Measurements from ENCODE around the gene TENM4. TPM values are rescaled to one million over a fixed set of nuclear protein-coding genes. Genes with fewer than 3 reads are reported as not detected.
A peak's percentile ranks its signal among the peaks of the same experiment; 100 is the strongest.

The TENM4 gene
- polyA plus RNA-seq, 1 donor from 2014 or later, result not detected

DNA sequence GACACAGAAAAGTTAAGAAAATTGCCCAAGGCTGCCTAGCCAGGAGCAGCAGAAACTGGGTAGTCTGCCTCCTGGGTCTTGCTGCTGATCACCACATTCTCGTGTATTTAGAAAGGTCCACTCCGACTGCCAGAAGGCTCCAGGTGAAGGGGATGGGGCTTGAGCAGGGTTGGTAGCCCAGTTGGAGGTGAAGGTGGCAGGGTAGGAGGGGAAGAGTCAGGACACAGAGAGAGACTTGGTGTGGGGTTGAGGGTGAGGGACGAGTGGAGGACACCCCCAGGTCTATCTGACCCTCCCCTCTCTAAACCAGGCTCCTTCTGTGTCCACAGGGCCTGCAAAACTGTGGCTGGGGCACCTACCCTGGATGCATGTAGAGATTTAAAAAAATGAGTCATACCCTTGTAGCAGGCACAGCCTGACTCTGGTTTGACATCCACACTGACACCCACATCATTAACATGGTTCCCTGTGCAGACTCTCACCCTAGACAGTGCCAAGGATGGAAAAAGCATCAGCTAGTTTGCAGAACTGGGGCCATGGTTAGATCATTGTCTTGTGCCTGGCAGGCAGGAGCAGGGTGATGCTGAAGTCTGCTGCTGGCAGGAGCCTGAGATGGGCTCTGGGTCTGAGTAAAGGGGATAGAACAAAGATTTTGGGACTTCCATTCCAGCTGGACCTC is 273.2 kb downstream of the TENM4 start:
- H3K4me3 Mint-ChIP-seq, result no peak overlapping the region
- no peaks in the 10 kb centered on the region for H3K36me3 Mint-ChIP-seq
- H3K4me1 Mint-ChIP-seq, result no peaks in the 10 kb centered on the region
- peaks cover 2% of the 10 kb centered on the region for H3K27me3 Mint-ChIP-seq
- H3K9me3 Mint-ChIP-seq, result no peaks in the 10 kb centered on the region
- H3K27ac Mint-ChIP-seq, result no peak overlapping the region

DNA sequence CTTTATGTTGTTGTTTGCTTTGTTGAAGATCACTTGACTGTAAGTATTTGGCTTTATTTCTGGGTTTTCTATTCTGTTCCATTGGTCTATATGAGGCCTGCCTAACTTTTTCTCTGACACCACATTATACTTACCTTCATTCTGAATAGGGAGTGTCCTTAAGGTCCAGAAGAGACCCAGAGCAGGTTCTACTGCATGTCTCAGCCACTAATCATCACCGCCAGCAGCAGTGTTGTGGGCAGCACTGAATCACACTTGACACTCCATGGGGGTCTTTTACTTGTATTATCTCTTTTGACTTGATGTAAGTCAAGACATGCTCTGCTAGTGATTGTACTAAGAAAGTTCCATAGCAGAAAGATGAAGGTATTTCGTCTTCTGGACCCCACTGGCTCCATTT is 274.9 kb downstream of the TENM4 start:
- no peak overlapping the region for H3K27ac Mint-ChIP-seq
- no peak overlapping the region for H3K4me3 Mint-ChIP-seq
- no peaks in the 10 kb centered on the region for H3K36me3 Mint-ChIP-seq
- no peaks in the 10 kb centered on the region for H3K9me3 Mint-ChIP-seq
- no peaks in the 10 kb centered on the region for H3K4me1 Mint-ChIP-seq
- peaks cover 2% of the 10 kb centered on the region for H3K27me3 Mint-ChIP-seq

DNA sequence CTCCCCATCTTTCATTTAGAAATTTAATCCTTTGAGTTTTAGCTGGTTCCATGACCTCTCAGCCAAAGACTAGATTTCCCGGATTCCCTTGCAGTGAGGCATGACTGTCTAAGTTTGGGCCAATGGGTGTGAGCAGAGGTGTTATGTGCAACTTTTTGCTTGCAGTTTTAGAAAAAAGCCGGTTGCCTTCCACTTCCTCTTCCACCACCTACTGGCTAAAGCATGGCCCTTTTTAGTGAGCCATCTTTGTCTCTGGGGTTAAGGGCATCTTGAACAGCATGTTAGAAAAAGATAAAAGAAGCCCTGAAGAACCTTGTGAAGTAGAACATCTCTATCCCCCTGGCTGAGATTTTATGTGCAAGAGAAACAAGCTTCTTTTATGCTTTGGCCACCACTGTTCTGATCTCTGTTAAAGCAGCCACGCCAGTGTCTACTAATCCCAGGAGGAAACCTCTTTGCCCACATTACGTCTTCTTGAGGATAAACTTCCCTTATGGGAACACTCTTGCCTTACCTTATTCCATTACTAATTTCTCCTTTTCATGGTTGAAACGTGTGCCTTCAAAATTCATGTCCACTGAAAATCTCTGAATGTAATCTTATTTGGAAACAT is 279.9 kb downstream of the TENM4 start:
- Mint-ChIP-seq H3K27ac (no peak overlapping the region), H3K4me1 (no peaks in the 10 kb centered on the region), H3K27me3 (peaks cover 1% of the 10 kb centered on the region), H3K4me3 (no peak overlapping the region), H3K9me3 (no peaks in the 10 kb centered on the region), H3K36me3 (no peaks in the 10 kb centered on the region)

DNA sequence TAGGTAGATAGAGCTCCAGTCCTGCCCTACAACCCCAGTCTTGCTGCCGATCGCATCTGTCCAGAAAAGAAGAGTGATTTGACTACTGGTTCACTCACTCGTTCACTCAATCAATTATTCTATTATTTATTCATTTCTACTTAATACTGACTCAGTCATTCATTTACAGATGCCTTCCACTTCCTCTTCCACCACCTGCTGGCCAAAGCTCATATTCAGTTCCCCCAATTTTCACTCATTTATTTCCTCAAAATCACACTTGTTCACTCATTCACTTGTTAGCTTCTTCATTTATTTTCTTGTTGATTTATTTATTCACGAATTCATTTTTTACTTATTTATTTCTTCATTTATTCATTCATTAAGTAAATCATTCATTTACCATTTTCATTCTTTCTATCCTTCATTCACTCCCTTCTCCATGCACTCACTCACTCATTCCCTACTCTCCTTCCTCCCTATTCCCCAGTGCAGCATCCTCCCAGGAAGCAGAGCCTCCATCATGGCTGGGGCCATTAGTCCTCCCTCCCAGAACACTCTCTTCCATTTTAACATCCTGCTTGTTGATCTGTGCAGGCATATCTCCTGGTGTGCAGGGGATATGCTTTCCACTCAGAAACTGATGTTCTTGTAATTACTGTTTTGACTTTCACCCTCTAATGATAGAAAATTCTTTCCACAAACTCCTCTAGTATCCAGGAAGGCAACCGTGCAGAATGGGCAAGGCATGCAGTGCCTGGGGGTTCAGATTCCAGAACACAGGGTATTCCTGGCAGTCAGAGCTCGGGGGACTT is 281.0 kb downstream of the TENM4 start:
- H3K36me3 Mint-ChIP-seq, result no peaks in the 10 kb centered on the region
- H3K9me3 Mint-ChIP-seq, result no peaks in the 10 kb centered on the region
- no peaks in the 10 kb centered on the region for H3K4me1 Mint-ChIP-seq
- no peak overlapping the region for H3K4me3 Mint-ChIP-seq
- H3K27me3 Mint-ChIP-seq, result peaks cover 1% of the 10 kb centered on the region
- no peak overlapping the region for H3K27ac Mint-ChIP-seq

DNA sequence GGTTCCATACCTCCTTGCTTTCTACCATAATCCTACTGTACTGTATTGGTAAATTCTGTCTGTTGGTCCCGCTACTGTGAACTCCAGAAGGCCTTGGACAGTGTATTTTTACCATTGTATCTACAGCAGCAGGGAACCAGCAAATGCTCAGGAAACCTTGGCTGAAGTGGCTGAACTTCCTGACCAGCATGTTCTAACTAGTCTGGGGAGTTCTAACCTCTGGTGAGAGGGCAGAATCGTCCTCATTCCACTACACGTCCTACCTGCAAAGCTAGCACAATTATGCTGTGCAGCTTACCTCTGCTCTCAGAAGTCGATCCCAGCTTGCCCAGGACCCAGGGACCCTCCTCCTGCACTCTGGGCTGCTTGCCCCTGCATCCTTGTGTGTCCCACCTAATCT is 283.1 kb downstream of the TENM4 start:
- Mint-ChIP-seq H3K4me1 (no peaks in the 10 kb centered on the region), H3K27ac (no peak overlapping the region), H3K36me3 (no peaks in the 10 kb centered on the region), H3K4me3 (no peak overlapping the region), H3K27me3 (peaks cover 1% of the 10 kb centered on the region), H3K9me3 (no peaks in the 10 kb centered on the region)

DNA sequence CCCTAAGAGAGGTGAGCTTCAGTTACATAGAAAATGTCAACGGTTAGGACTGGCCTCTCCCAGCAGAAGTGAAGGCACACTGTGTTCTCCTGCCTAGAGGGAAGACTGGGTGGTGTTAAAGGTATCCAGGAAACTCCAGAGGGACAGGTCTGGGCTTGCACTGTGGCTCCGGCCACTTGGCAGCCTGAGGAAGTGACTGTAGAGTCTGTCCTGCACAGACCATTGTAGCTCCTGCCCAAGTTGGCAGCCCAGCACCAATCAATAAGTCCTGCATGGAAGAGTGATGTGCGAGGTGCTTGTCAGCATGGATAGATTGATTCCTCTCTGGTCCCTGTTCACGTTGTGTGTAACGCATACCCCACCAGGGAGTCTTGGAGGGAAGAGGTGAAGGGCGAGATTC is 284.8 kb downstream of the TENM4 start:
- no peaks in the 10 kb centered on the region for H3K9me3 Mint-ChIP-seq
- H3K4me3 Mint-ChIP-seq, result no peak overlapping the region
- H3K27me3 Mint-ChIP-seq, result peaks cover 1% of the 10 kb centered on the region

DNA sequence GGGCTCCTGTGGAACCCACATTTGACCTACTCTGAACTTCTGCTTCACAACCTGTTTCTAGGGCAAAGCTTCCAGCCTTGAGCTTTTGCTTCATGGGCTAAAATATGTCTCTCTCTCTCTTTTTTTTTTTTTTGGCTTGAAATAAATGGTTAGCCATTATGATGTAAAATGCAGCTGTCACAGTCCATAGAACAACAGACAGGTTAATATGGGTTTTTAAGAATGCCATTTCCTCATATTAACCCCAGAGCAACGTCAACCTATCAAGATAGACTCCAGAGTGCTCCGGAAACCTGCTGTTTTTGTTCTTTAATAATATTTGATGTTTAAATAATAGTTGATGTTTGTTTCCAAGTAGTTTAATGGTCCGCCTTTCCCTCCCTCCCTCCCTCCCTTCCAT is 285.6 kb downstream of the TENM4 start:
- Mint-ChIP-seq H3K27me3 (peaks cover 1% of the 10 kb centered on the region), H3K36me3 (no peaks in the 10 kb centered on the region), H3K27ac (no peak overlapping the region), H3K9me3 (no peaks in the 10 kb centered on the region), H3K4me3 (no peak overlapping the region), H3K4me1 (no peaks in the 10 kb centered on the region)

More for the DNA sequence above, 284.8 kb downstream of the TENM4 start:
- Mint-ChIP-seq H3K36me3 (no peaks in the 10 kb centered on the region), H3K27ac (peak overlapping the region in 1 of 3 donors; percentile 54), H3K4me1 (no peaks in the 10 kb centered on the region)

DNA sequence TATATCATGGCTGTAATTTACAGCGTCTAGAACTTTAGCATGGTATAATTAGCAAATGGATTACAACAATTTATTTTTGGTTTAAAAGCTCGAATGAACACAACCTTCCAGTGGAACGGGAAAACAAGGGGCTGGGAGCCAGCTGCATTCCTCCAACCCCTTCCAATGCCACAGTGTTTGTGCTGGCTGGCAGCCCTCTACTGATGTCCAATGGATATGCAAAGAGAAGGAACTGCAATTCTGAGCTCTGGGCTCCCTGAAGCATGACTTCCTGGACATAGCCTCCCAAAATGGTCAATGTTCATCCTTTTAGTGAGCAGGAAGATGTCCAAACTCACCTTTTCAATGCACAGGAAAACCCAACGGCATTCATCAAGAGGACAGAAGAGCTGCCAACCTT is 288.3 kb downstream of the TENM4 start:
- Mint-ChIP-seq H3K4me3 (no peak overlapping the region), H3K36me3 (no peaks in the 10 kb centered on the region), H3K27me3 (no peaks in the 10 kb centered on the region), H3K4me1 (no peaks in the 10 kb centered on the region), H3K27ac (no peak overlapping the region), H3K9me3 (no peaks in the 10 kb centered on the region)

DNA sequence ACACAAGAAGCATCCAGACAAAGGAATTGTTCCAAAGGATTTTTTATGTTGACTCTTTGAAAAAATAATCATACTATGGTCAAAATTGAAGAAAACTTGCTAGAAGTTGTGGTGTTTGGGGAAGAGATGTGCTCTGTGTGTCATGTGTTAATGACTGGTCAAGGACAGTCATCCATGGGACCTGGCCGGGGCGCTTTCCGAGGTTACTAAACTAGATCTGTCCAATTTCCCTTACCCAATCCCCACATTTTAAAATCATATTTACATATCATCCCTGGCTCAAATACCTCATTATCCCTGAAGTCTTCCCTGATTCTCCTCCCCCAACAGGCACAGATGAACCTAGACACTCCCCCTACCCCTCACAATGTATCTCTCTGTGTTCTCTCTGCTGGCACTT is 289.4 kb downstream of the TENM4 start:
- Mint-ChIP-seq H3K36me3 (no peaks in the 10 kb centered on the region), H3K4me1 (no peaks in the 10 kb centered on the region), H3K9me3 (no peaks in the 10 kb centered on the region), H3K4me3 (no peak overlapping the region), H3K27me3 (no peaks in the 10 kb centered on the region), H3K27ac (no peak overlapping the region)

DNA sequence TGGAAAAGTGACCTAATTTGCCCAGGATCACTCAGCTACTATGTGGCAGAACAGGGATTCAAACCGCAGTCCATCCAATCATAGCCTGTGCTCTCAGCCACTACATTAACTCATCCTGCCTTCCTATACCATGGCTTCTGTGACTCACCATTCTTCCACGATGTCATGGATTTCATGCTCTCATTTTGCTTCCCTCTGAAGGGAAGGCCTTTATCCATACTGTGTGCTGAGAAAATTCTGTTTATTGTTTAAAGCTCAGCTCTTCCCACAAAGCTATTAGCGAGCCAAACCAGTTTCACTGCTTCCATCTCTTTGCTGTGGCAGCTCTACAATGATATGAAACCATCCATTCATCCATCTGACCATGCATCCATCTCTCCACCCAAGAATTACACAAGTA is 289.9 kb downstream of the TENM4 start:
- H3K4me3 Mint-ChIP-seq, result no peak overlapping the region
- H3K4me1 Mint-ChIP-seq, result no peaks in the 10 kb centered on the region
- no peak overlapping the region for H3K27ac Mint-ChIP-seq
- no peaks in the 10 kb centered on the region for H3K36me3 Mint-ChIP-seq
- no peaks in the 10 kb centered on the region for H3K9me3 Mint-ChIP-seq
- no peaks in the 10 kb centered on the region for H3K27me3 Mint-ChIP-seq

DNA sequence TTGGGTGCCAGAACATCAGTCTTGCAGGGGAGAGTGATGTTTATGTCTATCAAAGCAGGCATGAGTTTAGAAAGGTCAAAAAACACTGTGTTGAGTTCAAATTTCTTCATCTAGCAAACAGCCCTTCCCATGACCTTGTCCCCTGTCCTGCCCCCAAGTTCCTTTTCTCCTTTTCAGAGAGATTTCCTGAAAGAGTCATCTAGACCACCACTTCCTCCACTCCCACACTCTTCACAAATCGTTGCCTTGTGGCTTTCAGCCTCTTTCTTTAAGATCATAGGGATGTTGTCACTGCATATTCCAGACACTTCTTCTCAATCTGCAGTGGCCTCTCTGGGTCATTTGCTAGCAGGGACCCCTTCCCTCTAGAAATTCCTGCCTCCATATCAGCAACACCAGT is 290.5 kb downstream of the TENM4 start:
- H3K27ac Mint-ChIP-seq, result no peak overlapping the region
- H3K4me3 Mint-ChIP-seq, result no peak overlapping the region

DNA sequence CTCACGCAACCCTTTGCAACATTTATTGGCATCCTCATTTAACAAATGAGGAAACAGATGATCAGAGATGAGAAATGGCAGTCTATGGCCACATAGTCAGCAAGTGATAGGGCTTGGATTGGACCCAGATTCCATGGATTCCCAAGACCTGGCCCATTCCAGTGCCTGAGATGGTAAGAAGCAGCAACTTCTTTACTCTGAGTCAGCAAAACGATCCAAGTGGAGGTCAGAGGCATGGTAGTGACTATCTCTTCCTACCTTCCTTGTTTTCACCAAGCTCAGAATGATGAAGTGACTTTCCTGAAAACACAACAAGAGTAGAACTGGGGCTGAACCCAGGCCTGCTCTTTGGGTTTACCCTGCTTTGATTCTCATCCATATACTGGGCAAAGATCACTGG is 293.1 kb downstream of the TENM4 start:
- Mint-ChIP-seq H3K4me3 (no peak overlapping the region), H3K9me3 (peaks cover 0 to 2% (median under 1%) of the 10 kb centered on the region in 3 donors), H3K4me1 (no peaks in the 10 kb centered on the region), H3K27me3 (no peaks in the 10 kb centered on the region), H3K27ac (no peak overlapping the region), H3K36me3 (peaks cover under 1% of the 10 kb centered on the region)

More for the DNA sequence above, 290.5 kb downstream of the TENM4 start:
- no peaks in the 10 kb centered on the region for H3K9me3 Mint-ChIP-seq
- no peaks in the 10 kb centered on the region for H3K27me3 Mint-ChIP-seq
- no peaks in the 10 kb centered on the region for H3K36me3 Mint-ChIP-seq
- H3K4me1 Mint-ChIP-seq, result no peaks in the 10 kb centered on the region

DNA sequence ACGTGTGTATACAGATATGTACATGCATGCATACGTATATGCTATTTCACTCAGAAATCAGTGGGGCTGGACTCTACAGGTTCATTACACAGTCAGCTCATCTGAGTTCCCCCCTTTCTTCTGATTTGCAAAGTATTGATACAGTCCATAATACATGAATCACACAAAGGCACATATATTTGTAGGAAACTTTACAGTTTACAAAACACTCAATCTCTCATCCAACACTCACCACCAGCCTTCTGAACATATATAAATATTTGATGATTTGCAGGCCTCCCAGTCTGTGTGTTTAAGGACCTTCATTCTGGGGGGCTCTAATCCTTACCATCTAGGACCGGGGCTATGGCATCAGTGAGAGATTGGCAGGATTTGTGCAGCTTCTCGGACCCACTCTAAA is 293.8 kb downstream of the TENM4 start:
- peaks cover 0 to 8% (median 4%) of the 10 kb centered on the region in 3 donors for H3K9me3 Mint-ChIP-seq
- no peak overlapping the region for H3K27ac Mint-ChIP-seq
- no peak overlapping the region for H3K4me3 Mint-ChIP-seq

DNA sequence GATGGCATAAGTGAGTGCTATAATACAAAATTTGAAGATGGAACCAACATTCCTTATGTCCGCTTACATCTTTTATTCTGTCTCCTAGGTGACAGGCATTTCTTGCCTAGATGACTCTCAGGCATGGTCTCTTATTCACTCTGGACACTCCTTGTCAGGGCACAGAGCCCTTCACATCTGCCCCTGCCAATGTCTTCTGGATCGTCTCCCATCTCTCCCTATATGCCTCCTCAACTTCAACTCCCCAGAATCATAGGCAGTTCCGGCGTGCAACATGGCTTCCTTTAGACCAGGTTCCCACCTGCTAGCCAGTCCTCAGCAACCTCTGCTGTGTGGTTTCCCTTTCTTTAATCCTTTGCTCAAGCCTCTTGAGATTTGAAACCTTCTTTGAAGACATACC is 300.9 kb downstream of the TENM4 start:
- H3K36me3 Mint-ChIP-seq, result peaks cover 4% of the 10 kb centered on the region
- no peak overlapping the region for H3K27ac Mint-ChIP-seq

More for the DNA sequence above, 293.8 kb downstream of the TENM4 start:
- H3K4me1 Mint-ChIP-seq, result no peaks in the 10 kb centered on the region
- H3K36me3 Mint-ChIP-seq, result peaks cover 4% of the 10 kb centered on the region
- no peaks in the 10 kb centered on the region for H3K27me3 Mint-ChIP-seq

DNA sequence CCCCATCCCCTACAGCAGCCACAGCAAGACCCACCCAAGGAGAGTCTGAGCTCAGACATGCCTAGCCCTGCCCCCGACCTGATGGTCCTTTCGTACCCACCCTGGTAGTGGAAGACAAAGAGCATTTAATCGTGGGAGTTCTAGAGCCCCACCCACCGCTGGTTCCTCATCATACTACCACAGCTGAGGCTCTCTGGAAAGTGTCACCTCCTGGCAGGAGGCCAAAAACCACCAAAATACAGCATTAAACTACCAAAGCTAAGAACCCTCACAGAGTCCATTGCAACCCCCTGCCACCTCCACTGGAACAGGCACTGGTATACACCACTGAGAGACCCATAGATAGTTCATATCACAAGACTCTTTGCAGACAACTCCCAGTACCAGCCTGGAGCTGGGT is 311.1 kb downstream of the TENM4 start:
- H3K27me3 Mint-ChIP-seq, result peaks cover 1% of the 10 kb centered on the region
- H3K4me3 Mint-ChIP-seq, result no peak overlapping the region
- peaks cover 7% of the 10 kb centered on the region for H3K36me3 Mint-ChIP-seq
- peaks cover 4 to 12% (median 11%) of the 10 kb centered on the region in 3 donors for H3K9me3 Mint-ChIP-seq
- no peaks in the 10 kb centered on the region for H3K4me1 Mint-ChIP-seq
- no peak overlapping the region for H3K27ac Mint-ChIP-seq

More for the DNA sequence above, 300.9 kb downstream of the TENM4 start:
- H3K27me3 Mint-ChIP-seq, result no peaks in the 10 kb centered on the region
- H3K4me3 Mint-ChIP-seq, result no peak overlapping the region
- H3K9me3 Mint-ChIP-seq, result peaks cover 0 to 10% (median 4%) of the 10 kb centered on the region in 3 donors
- H3K4me1 Mint-ChIP-seq, result no peaks in the 10 kb centered on the region

Data from IgD-negative memory B cell (primary cell).